GM19372 (cell line): ENCODE measurements around the gene MOK.
"Not testable (repeated sequence)": the region's sequence is repeated elsewhere in the genome, so short reads cannot be mapped to it uniquely, and the experiment has no call there.

ENCODE experiments used
- ATAC-seq: cut with Tn5 transposase; IDR thresholded peaks from one replicate; pipeline ENCODE4 v1.9.1; 2021; ENCODE audit warnings: mild to moderate bottlenecking, low read depth, moderate library complexity; ENCODE audit not compliant: unreplicated experiment

MOK gene

GRCh38 chr14:102323102-102323501 is 18.1 kb upstream of the MOK start:
- no peak for ATAC-seq

DNA sequence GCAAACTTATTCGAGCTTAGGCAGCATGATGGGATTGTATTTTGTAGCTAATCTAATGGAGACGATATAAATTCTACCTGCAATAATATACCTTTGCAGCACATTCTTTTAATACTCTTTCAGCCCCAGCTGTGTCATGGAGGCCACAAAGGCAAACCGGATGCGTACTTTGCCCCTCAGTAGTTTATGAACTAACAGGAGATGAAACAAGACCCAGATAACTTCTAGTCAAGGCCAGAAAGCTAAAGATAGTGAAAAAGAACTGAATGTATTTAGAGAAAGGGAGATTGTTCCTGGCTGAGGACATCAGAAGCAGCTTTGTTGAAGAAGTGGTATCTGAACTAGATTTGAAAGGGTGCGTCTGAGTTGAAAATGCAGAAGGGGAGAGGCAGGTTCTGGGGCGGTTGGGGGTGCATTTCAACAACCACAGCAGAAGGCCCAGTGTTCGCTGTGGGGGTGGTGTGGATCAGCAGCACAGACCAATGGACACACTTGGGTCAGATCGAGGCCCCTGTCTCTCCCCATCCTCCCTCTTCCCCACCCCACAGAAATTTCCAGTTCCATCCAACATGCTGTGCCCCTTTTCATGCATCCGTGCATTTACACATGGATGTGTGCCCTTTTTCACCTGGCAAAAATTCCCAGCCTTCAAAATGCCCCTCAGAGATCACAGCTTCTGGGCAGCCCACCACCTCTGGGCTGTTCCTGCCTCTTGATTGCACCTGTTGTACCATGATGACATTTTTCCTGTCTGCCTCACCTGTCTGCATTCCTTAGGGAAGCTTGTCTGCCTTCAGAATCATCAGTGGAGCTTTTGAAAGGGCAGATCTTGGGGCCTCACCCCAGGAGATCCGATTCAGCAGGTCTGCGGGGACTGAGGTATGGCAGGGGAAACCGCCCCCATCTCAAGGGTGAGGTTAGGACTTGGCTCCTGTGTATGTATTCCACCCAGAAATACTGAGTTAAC is 16.8 kb upstream of the MOK start:
- no peak for ATAC-seq

DNA sequence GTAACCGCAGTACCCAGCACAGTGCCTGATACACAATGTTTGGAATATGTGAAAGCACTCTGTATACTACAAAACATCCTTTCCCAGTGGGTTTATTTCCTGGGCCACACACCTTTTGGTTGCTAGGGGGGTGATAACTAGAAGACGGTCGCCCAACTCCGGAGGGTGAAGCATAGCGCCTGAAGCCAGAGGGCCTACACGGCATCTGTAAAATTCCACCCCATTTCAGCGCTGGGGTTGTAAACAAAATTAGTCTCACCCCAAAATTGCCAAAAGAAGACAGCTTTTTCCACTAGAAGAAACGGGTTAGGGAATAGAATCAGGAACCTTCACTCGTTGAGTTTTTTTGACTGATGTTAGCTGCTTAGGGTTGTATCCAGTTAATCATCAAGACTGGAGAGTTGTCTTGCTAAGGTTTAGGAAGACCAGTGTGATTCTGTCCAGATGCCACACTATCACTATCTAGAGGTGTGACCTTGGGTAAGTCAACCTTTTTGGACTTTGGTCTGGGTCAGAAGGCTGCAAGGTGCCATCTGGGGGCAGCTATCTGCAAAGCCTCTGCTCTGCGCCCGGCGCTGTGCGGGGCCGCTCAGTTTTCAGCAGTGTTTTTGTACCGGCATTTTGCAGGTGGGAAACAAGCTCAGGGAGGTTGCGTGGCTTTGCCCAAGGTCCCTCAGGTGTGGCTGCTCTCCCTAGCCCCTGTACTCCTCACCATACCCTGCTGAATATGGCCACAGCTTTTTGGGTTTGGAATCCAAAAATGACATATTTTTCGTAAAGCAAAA is 15.9 kb upstream of the MOK start:
- no peak for ATAC-seq

- ATAC-seq, result peak; percentile 22
Observed at GRCh38 chr14:102320033-102320660, 15.2 kb upstream of the MOK start.

GRCh38 chr14:102319351-102320032 is 14.5 kb upstream of the MOK start, which contains the start of gene ZNF839:
TSS of gene ZNF839 (plus strand) at chr14:102319746. CDS start at chr14:102319766, 20 bp downstream.
- ATAC-seq, result peak; percentile 47

DNA sequence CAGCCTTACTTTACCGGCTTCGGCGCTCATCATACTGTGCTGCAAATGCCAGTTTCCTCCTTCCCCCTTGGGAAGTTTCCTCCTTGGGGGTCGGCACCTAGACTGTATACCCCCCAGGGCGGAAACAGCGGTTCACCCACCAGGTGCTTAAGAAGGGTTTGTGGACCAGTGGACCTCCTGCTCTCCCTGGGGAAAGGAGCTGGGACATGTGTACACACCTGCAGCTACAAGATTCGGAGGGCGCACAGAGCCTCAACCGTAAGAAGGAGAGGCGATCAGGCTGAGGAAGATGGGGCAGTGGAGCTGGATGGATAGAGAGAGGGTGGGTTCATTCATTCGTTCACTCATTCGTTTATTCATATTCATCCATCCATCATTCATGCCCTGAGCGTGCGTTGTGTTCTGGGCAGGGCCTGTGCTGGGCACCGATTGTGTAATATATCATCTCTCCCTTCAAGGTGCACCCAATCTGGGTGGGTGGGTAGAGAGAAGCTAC is 13.9 kb upstream of the MOK start:
- ATAC-seq, result no peak

- no peak for ATAC-seq
Observed at GRCh38 chr14:102317564-102318248, 12.7 kb upstream of the MOK start.

DNA sequence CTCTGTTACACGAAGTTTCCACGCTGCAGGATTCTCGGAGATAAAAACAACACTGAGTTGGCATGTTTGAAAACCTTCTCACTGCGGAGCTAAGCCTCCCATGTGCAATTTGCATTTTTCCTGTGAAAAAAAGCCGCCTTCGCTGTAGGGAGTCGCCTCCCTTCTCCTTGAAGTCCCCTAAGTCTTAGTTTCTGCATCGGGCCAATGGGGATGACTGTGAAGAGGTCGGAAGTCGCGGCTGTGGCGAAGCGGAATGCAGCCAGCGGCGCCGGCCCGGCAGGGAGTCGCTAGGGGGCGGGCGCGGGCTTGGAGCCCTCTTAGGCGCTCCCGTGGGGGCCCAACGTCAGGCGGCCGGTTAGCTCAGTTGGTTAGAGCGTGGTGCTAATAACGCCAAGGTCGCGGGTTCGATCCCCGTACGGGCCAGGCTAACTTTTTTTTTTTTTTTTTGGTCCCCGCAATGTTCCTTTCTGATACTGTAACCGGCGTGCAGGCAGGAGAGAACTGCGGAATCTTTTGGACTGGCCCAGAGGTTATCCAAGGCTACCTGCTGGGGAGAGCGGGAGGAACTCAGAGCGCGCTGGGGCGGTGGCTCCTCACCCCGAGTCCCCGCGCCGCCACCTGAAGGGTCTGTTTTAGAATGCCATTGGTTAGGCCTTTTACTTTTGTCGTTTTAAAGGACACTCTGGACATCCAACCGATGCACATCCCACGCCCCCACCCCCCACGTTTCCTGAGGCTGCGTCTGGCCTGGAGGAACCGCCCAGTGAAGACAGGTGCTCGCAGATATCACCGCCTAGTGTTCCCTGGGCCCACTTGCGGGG is 12.0 kb upstream of the MOK start:
- ATAC-seq, result peak; percentile 59

DNA sequence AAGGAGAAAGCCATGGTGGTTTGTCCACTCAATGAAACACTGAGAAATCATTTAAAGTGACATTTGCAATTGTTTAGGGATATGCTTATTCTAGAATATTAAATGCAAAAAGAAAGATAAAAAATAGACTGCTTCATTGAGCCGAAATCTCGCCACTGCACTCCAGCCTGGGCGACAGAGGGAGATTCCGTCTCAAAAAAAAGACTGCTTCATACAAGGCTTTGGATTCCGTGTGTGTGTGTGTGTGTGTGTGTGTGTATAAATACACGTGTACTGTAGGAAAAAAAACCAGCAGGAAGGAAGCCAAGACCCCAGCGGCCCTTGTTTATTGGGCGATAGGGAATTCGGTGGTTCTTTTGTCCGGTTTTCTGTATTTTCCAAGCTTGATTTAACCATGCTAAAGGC is 11.4 kb upstream of the MOK start:
- no peak for ATAC-seq

- no peak for ATAC-seq
Observed at GRCh38 chr14:102315121-102315520, 10.2 kb upstream of the MOK start.

GRCh38 chr14:102314242-102315011 is 9.5 kb upstream of the MOK start:
- peak; percentile 40 for ATAC-seq

DNA sequence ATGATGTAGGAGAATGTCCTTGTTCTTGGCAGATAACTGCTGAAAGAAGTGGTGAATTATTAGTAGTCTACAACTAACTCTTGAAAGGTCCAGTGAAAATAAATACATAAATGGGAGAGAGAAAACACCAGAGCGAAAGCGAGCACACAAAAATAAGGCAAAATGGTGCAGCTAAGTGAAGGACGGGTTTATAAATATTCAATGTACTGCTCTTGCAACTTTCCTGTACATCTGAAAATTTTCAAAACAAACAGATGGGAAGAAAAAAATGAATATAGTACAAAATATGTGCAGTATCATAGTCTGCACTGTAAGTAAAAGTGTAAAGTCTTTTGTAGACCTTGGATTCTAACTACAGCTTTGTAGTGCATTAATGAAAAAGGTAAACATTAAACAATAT is 1.3 kb downstream of the MOK start:
- no peak for ATAC-seq

GRCh38 chr14:102298303-102299070 is 6.5 kb downstream of the MOK start:
- ATAC-seq, result not testable (repeated sequence)

- ATAC-seq, result no peak
Observed at GRCh38 chr14:102297436-102298170, 7.4 kb downstream of the MOK start.

GRCh38 chr14:102295270-102295669 is 9.7 kb downstream of the MOK start:
- no peak for ATAC-seq

DNA sequence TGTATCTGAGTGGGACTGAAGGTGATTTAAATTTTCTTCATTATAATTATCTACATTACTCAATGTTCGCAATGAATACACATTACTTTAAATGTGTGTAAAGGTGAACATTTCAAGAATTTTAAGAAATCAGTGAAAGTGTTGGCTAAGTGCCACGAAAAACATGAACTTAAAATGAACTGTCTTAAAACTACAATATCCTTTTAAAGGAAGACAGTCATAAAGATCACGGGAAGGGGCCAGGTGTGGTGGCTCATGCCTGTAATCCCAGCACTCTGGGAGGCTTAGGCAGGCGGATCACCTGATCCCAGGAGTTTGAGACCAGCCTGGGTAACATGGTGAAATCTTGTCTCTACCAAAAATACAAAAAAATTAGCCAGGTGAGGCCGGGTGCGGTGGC is 11.2 kb downstream of the MOK start:
- no peak for ATAC-seq

GRCh38 chr14:102292441-102292840 is 12.5 kb downstream of the MOK start:
- no peak for ATAC-seq
